Measurements from ENCODE around the gene LMO1.

LMO1 gene

DNA sequence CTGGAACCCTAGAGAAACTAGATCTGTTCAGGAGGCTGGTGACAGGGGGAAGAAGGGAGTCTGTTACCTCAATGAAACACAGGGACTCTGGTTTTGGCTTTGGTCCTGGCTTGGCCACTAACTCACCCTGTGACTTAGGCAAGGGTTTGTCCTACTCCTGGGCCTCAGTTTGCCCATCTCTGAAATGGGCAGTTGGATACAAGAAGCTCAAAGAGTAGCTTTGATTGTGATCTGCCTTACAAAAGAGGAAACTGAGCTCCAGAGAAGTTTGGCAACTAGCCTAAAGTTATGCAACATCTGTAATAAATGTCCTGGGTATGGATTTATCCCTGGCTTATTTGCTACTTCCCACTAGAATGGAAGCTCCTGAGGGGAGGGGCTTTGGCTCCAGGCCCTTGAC lies 24.0 kb upstream of the LMO1 start:
- TF ChIP-seq TAF1 (IDR thresholded peaks at IDR 0.05; ENCODE audit: borderline replicate concordance, insufficient read depth, low read length) = no peak
- TF ChIP-seq SIN3A (IDR thresholded peaks at IDR 0.05; ENCODE audit: borderline replicate concordance, insufficient read depth, low read length) = no peak
- TF ChIP-seq, protein P1, sequence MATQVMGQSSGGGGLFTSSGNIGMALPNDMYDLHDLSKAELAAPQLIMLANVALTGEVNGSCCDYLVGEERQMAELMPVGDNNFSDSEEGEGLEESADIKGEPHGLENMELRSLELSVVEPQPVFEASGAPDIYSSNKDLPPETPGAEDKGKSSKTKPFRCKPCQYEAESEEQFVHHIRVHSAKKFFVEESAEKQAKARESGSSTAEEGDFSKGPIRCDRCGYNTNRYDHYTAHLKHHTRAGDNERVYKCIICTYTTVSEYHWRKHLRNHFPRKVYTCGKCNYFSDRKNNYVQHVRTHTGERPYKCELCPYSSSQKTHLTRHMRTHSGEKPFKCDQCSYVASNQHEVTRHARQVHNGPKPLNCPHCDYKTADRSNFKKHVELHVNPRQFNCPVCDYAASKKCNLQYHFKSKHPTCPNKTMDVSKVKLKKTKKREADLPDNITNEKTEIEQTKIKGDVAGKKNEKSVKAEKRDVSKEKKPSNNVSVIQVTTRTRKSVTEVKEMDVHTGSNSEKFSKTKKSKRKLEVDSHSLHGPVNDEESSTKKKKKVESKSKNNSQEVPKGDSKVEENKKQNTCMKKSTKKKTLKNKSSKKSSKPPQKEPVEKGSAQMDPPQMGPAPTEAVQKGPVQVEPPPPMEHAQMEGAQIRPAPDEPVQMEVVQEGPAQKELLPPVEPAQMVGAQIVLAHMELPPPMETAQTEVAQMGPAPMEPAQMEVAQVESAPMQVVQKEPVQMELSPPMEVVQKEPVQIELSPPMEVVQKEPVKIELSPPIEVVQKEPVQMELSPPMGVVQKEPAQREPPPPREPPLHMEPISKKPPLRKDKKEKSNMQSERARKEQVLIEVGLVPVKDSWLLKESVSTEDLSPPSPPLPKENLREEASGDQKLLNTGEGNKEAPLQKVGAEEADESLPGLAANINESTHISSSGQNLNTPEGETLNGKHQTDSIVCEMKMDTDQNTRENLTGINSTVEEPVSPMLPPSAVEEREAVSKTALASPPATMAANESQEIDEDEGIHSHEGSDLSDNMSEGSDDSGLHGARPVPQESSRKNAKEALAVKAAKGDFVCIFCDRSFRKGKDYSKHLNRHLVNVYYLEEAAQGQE (IDR thresholded peaks at IDR 0.05; ENCODE audit: insufficient read depth in 1 of 2, low read depth in 2 of 2, low read length in 2 of 2) = no peak
- TF ChIP-seq FOXP2 (optimal IDR thresholded peaks at IDR 0.05; ENCODE audit: borderline replicate concordance, extremely low read depth, extremely low read length, insufficient read depth) = no peak

DNA sequence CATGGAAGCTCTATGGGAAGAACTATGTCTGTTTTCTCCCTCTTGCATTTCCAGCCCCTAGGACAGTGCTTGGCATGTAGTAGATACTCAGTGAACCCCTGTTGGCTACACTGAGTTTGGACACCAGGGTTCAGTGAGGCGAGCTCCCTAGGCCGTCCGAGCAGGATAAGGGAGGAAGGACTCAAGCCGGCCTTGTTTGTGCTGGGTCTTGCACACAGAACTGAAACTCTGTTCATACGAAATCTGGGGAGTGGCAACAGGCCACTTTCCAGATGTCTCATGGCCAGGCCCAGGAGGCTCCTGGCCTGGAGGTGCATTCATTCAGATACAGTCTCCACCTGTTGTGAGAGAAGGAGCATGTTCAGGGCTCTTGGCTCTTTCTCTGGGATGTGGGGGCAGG lies 23.6 kb upstream of the LMO1 start:
- TF ChIP-seq FOXP2 (optimal IDR thresholded peaks at IDR 0.05; ENCODE audit: borderline replicate concordance, extremely low read depth, extremely low read length, insufficient read depth) (no peak), TAF1 (IDR thresholded peaks at IDR 0.05; ENCODE audit: borderline replicate concordance, insufficient read depth, low read length) (no peak), SIN3A (IDR thresholded peaks at IDR 0.05; ENCODE audit: borderline replicate concordance, insufficient read depth, low read length) (no peak), POLR2AphosphoS5 (IDR thresholded peaks at IDR 0.05; ENCODE audit: low read depth, low read length) (no peak)
- TF ChIP-seq, protein P1 (IDR thresholded peaks at IDR 0.05; ENCODE audit: insufficient read depth in 1 of 2, low read depth in 2 of 2, low read length in 2 of 2) = no peak

DNA sequence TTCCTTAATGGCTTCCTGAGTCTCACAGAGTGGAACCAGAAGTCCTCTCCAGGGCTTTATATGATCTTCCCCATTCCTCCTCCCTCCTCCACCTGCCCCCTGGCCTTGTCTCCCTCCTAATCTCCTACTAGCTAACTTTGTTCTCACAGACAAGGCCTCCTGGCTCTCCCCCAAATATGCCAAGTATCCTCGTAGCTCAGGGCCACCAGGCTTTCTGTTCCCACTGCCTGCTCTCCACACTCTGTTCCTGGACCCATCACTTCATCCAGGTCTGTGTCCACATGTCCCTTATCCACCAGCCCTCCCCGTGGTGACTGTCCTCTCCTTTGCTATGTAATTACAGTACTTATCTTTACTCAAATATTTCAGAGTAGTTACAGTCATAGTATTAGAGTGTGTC lies 23.2 kb upstream of the LMO1 start:
- TF ChIP-seq SIN3A (IDR thresholded peaks at IDR 0.05; ENCODE audit: borderline replicate concordance, insufficient read depth, low read length) (no peak), FOXP2 (optimal IDR thresholded peaks at IDR 0.05; ENCODE audit: borderline replicate concordance, extremely low read depth, extremely low read length, insufficient read depth) (no peak), POLR2AphosphoS5 (IDR thresholded peaks at IDR 0.05; ENCODE audit: low read depth, low read length) (no peak), TAF1 (IDR thresholded peaks at IDR 0.05; ENCODE audit: borderline replicate concordance, insufficient read depth, low read length) (no peak)
- TF ChIP-seq, protein P1 (IDR thresholded peaks at IDR 0.05; ENCODE audit: insufficient read depth in 1 of 2, low read depth in 2 of 2, low read length in 2 of 2) = no peak

DNA sequence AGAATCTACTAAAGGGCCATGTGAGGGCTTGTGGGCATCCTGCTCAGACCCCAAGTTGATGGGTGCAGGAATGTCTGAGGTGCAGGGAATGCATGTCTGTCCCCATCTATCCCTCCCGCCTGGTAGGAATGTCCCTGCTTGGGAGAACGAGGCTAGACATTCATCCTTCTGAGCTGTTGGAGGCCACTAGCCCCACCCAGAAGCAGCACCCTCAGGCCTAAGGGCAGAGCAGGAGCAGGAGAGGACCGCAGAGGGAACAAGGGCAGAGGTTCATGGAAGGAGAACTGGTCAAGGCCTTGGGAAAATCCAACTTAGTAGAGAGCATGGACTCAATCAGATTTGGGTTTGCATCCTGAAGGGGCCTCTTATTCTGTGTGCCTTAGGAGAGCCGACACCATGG lies 22.1 kb upstream of the LMO1 start:
- no peak for TF ChIP-seq TAF1 (IDR thresholded peaks at IDR 0.05; ENCODE audit: borderline replicate concordance, insufficient read depth, low read length)
- TF ChIP-seq, protein P1 (IDR thresholded peaks at IDR 0.05; ENCODE audit: insufficient read depth in 1 of 2, low read depth in 2 of 2, low read length in 2 of 2) = no peak
- TF ChIP-seq SIN3A (IDR thresholded peaks at IDR 0.05; ENCODE audit: borderline replicate concordance, insufficient read depth, low read length) = no peak
- no peak for TF ChIP-seq FOXP2 (optimal IDR thresholded peaks at IDR 0.05; ENCODE audit: borderline replicate concordance, extremely low read depth, extremely low read length, insufficient read depth)
- TF ChIP-seq POLR2AphosphoS5 (IDR thresholded peaks at IDR 0.05; ENCODE audit: low read depth, low read length) = no peak

DNA sequence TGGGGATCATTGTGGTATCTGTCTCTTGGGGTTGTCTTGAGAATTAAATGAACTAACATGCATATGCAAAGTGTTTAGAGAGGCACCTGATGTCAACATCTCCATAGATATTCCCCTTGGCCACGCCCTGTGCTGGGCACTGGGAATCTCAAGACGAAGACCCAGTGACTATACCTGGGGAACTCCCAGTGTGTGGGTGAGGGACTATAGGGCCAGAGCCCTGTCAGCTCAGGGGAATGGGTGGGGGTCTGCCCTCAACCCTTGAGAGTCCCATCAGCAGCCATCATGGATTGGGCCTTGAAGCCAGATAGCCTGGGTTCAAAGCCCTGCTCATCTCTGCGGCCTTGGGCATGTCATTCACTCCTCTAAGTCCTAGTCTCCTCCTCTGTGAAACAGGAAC lies 21.6 kb upstream of the LMO1 start:
- no peak for TF ChIP-seq FOXP2 (optimal IDR thresholded peaks at IDR 0.05; ENCODE audit: borderline replicate concordance, extremely low read depth, extremely low read length, insufficient read depth)
- TF ChIP-seq, protein P1 (IDR thresholded peaks at IDR 0.05; ENCODE audit: insufficient read depth in 1 of 2, low read depth in 2 of 2, low read length in 2 of 2) = no peak
- TF ChIP-seq TAF1 (IDR thresholded peaks at IDR 0.05; ENCODE audit: borderline replicate concordance, insufficient read depth, low read length) = no peak
- TF ChIP-seq POLR2AphosphoS5 (IDR thresholded peaks at IDR 0.05; ENCODE audit: low read depth, low read length) = no peak
- TF ChIP-seq SIN3A (IDR thresholded peaks at IDR 0.05; ENCODE audit: borderline replicate concordance, insufficient read depth, low read length) = no peak
